DMS153 treated with DMSO at 0.1 percent for 48 hours (cell line): Measurements from ENCODE around the gene DYNC1I1.

Source experiments
- DNase-seq: peaks from one replicate; lab custom pipeline; 2025; ENCODE audit not compliant: unreplicated experiment; lab: John Stamatoyannopoulos, UW

Gene DYNC1I1

DNA sequence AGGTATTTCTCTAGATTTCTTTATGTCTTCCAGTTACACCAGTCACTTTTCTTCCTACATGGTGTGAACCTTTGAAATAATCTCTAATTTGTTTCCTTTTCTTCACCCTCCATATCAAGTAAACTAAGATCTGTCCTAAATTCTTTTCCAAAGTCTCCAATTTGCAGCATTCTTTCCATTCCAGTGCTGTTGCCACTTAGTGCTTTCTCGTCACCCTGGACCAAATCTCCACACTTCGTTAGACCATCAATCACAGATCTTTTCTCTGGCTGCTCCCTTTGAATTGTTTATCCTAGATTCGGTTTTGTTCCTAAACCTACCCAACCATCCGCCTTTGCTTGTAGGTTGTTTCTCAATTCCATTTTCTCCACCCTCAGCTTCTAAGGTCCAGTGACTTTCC is 74.7 kb downstream of the DYNC1I1 start:
- DNase-seq, result no peak

GRCh38 chr7:95859429-95859828 is 87.1 kb downstream of the DYNC1I1 start:
- no peak for DNase-seq

GRCh38 chr7:95861041-95861440 is 88.7 kb downstream of the DYNC1I1 start:
- DNase-seq, result no peak

- DNase-seq, result no peak
Measured at GRCh38 chr7:95863623-95864022, 91.3 kb downstream of the DYNC1I1 start.

DNA sequence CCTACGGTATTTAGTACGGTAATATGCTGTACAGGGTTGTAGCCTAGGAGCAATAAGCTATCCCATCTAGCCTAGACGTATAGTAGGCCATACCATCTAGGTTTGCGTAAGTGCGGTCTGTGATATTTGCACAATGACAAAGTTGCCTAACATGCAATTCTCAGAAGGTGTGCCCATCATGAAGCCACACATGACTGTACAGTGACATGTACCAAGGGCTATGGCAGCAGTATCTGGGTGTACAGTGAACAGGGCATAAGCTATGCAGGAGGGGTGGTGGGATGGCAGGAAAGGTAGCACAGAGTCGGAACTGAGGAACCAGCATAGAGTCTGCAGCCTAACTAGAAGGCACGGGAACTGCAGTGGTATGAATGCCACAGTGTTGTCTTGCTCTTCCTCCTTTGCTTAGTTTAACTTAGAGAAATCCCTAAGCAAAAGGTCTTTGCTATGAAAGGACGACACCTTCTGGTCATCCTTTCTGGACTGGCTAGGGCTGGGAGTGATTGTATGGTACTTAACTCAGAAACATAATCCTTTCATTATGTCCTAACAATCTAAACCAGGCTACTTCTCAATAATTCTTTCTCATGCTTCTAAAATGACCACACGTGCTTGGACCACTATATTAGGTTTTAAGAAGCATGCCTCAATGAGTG is 93.5 kb downstream of the DYNC1I1 start:
- no peak for DNase-seq

DNA sequence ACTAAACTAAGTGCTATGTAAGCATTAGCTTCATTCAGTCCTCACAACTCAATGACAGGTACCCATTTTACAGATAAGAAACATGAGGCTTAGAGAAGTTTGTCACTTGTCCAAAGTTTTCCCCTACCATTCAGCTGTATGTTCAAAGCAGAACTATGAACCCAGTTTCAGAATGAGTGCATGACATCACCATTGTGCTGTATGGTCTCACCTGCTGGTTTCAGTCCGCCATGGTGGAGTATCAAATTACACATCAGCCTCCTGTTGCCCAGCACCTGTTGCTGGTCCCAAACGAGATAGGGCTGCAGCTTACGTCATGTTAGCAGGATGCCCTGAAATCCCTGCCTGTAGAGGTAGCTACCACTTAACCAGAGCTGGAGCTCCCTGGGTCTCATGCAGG is 95.0 kb downstream of the DYNC1I1 start:
- peak; percentile 40 for DNase-seq

GRCh38 chr7:95871075-95871848 is 98.9 kb downstream of the DYNC1I1 start:
- peak; percentile 42 for DNase-seq

DNA sequence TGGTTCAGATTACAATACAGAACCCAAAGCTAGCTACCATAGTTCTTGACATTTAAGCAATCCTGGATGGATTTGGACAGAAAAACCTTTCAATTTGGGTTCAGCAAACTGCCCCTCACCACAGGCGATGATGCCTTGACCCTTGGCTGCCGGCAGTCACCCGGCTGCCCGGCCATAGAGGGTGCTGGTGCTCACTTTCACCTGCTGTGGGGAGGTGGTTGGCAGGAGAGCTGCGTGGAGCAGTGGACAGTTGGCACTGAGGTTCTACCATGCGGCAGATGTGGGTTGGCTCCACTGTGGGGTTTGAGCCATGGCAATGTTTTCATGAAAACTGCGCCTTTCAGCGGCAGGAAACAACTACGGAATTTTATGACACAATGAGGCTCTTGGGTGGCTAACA is 99.5 kb downstream of the DYNC1I1 start:
- no peak for DNase-seq

DNA sequence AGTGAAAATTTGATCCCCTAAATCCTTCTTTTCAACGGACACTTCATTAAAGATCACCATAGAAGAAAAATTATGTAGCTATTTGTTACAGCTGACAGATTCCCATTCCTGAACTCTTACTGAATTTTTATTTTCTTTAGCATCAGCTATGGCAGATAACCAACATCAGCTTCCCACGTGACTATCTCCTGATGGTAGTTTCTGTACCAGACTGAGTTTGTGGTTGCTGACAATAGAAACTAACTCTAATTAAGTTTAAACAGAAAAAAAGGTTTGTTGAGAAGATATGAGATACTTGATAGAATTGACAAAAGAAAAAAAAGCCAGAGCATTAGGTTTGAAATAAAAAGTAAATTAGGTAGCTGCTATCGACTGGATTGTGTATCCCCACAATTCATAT is 101.8 kb downstream of the DYNC1I1 start:
- no peak for DNase-seq

- no peak for DNase-seq
Measured at GRCh38 chr7:95874541-95875265, 102.3 kb downstream of the DYNC1I1 start.

- no peak for DNase-seq
Measured at GRCh38 chr7:95875519-95875918, 103.2 kb downstream of the DYNC1I1 start.

DNA sequence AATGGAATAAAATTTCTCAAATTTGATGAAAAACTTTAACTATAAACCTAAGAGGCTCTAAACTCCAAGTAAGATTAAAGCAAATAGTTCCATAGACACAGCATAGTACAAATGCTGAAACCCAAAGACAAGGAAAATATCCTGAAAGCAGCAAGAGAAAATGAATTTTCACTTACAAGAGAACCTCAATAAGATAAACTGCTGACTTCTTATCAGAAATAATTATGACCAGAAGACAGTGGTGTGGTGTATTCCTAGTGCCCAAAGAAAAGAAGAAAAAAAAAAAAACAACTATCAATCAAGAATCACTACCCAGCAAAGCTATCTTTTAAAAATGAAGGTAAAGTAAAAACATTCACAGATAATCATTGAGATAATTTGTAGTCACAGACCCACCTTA is 106.3 kb downstream of the DYNC1I1 start:
- no peak for DNase-seq

- DNase-seq, result no peak
Measured at GRCh38 chr7:95881597-95881996, 109.2 kb downstream of the DYNC1I1 start.

GRCh38 chr7:95883217-95883616 is 110.9 kb downstream of the DYNC1I1 start:
- DNase-seq, result no peak

DNA sequence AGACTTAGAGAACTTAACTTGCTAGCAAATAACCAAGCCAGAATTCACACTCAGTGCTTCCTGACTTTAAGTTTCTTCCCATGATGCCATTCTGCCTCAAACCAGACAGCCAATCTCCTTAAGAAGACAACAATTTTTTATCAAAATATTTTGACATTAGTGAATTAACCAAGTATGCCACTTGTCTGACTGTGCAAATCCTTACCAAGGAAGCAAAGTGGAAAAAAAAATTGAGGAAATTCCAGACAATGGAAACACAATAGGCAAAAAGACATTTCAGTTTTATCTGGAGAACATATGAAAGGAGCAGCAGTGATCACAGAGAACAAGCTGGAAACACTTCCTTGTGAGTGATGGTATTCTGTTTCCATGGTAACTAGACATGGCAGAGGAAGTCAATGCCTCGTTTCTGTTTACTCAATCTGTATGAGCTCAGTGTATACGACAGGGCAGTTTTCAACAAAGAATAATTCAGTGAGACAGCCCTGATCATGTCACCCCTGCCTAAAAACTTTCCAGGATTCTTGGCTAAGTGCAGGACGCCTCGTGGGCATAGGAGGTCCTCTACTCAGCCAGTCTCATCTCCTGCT is 114.2 kb downstream of the DYNC1I1 start:
- DNase-seq, result peak; percentile 71

DNA sequence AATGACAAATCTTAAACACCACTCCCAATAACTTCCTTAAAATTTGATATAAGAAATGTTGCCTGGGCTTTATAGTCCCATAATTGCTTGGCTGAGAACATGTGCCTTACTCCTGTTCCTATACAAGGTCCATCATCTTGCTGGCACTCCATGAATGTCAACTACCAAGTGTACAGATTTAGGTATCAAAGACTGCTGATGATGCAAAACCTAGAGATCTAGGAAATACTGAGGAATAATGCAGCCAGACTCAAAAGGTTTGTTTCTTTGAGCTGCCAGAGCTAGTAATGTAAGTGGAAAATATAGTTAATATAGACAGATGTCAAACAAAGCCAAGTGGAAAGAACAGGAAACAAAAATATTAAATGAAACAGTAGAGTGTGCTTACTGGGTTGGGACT is 121.1 kb downstream of the DYNC1I1 start:
- DNase-seq, result no peak

- DNase-seq, result peak; percentile 80
Measured at GRCh38 chr7:95897557-95898251, 125.3 kb downstream of the DYNC1I1 start.

GRCh38 chr7:95899919-95900513 is 127.7 kb downstream of the DYNC1I1 start:
- no peak for DNase-seq

GRCh38 chr7:95901006-95901405 is 128.7 kb downstream of the DYNC1I1 start:
- no peak for DNase-seq

GRCh38 chr7:95904099-95904498 is 131.7 kb downstream of the DYNC1I1 start:
- no peak for DNase-seq

DNA sequence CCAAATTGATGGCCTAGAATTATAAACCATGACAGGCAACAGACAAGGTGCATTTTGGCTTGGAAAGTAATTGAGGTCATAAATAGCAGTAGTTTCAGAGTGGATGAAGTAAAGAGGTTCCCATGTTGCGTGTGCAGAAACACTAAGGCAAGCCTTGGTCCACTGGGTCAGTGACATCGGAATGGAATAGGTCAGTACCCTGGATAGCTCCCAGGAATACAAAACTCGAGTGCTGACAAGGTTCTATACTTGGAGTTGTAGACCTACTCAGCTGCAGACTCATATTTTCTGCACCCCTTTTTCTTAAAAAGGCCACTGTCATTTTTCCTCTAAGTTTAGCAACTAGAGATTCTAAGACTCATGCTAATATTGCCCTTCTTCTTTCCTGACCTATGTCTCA is 132.8 kb downstream of the DYNC1I1 start:
- DNase-seq, result no peak
